ENCODE results near the gene KRT73. TPM values are rescaled to one million over a fixed set of nuclear protein-coding genes. Genes with fewer than 3 reads are reported as not detected.

The KRT73 gene
- total and polyA plus RNA-seq, 2 donors (not counting 3 experiments of a cell fraction or from before 2014, with no cell fraction given), result not detected

GRCh38 chr12:52605542-52605941, 12.8 kb downstream of the KRT73 start:
- Histone ChIP-seq H3K4me2 (ENCODE audit: insufficient read depth, low read length) (no peak overlapping the region), H3K9me3 (replicated peaks; ENCODE audit: control insufficient read depth, insufficient read depth, low read length) (no peaks in the 10 kb centered on the region), H3K4me1 (ENCODE audit: control insufficient read depth, extremely low read depth, insufficient read depth, low read length) (no peaks in the 10 kb centered on the region), H3K27ac (ENCODE audit: insufficient read depth, low read depth, low read length) (no peak overlapping the region), H3K27me3 (ENCODE audit: control insufficient read depth in 2 of 2, insufficient read depth in 2 of 2, low read length in 2 of 2) (peaks cover 10 to 25% of the 10 kb centered on the region in 2 experiments), H2AFZ (ENCODE audit: low read depth, low read length) (no peak overlapping the region), H3K9ac (replicated peaks; ENCODE audit: extremely low read depth, insufficient read depth, low read length) (no peak overlapping the region), H3K9me1 (replicated peaks; ENCODE audit: control insufficient read depth, extremely low read depth, insufficient read depth, low read length) (no peaks in the 10 kb centered on the region), H4K20me1 (replicated peaks; ENCODE audit: control insufficient read depth, extremely low read depth, insufficient read depth, low read length) (no peaks in the 10 kb centered on the region), H3K79me2 (ENCODE audit: control insufficient read depth, insufficient read depth, low read length) (no peaks in the 10 kb centered on the region), H3K4me3 (replicated peaks in 1 of 3; ENCODE audit: insufficient read depth in 1 of 3, low read depth in 1 of 3, low read length in 3 of 3) (no peak overlapping the region), H3K36me3 (ENCODE audit: control insufficient read depth in 2 of 2, extremely low read depth in 1 of 2, insufficient read depth in 2 of 2, low read length in 2 of 2) (no peaks in the 10 kb centered on the region)
- dilution Hi-C loops (cut with MboI; ENCODE audit: extremely low pct_ligation_motif_present, low sequenced_read_pairs), result no loop called here
- POLR2A ChIA-PET, result no interaction called here
- BruUV-seq (replicated peaks), result no TSS peak
- DNase-seq (ENCODE audit: low read depth, low spot score), result no peak
- CTCF ChIA-PET, result no interaction called here
- FAIRE-seq, result no peak
- no peak for TF ChIP-seq POLR2A (IDR thresholded peaks at IDR 0.05; ENCODE audit: low read depth, low read length)
- no peak for TF ChIP-seq GATA2 (IDR thresholded peaks at IDR 0.05; ENCODE audit: insufficient read depth, insufficient read length, low read depth, low read length)
- no peak for TF ChIP-seq FOS (IDR thresholded peaks at IDR 0.05; ENCODE audit: borderline replicate concordance, insufficient read depth, low read length)
- no peak for TF ChIP-seq EZH2 (IDR thresholded peaks at IDR 0.05; ENCODE audit: borderline replicate concordance, low read depth, low read length, severe bottlenecking)
- TF ChIP-seq CTCF (IDR thresholded peaks at IDR 0.05; ENCODE audit: extremely low read depth in 1 of 2, insufficient read depth in 1 of 2, low read depth in 1 of 2, low read length in 2 of 2), result no peak
- no peak for TF ChIP-seq MAX (IDR thresholded peaks at IDR 0.05; ENCODE audit: insufficient read depth, insufficient read length)
- no peak for TF ChIP-seq JUN (IDR thresholded peaks at IDR 0.05; ENCODE audit: borderline replicate concordance, insufficient read depth, insufficient read length, low read depth)
- TF ChIP-seq MYC (IDR thresholded peaks at IDR 0.05; ENCODE audit: low read depth, low read length), result no peak
- TF ChIP-seq POLR2AphosphoS5 (IDR thresholded peaks at IDR 0.05; ENCODE audit: insufficient read depth, low read depth, low read length), result no peak
- intact Hi-C loops (cut with micrococcal nuclease), result no loop called here
